ENCODE measurements around the gene EFCAB12.
A peak's percentile ranks its signal among the peaks of the same experiment; 100 is the strongest.

EFCAB12 gene

GRCh38 chr3:129428376-129429079 lies at the start of gene EFCAB12:
TSS of gene EFCAB12 (minus strand) at chr3:129428636. CDS start at chr3:129428488, 148 bp downstream.
- H3K36me3 Mint-ChIP-seq: peaks cover 23% of the 10 kb centered on the region
- peaks cover 13% of the 10 kb centered on the region for H3K9me3 Mint-ChIP-seq
- H3K27me3 Mint-ChIP-seq: no peaks in the 10 kb centered on the region
- peak within 1 kb of the TSS; percentile 81 for H3K27ac Mint-ChIP-seq
- peaks cover 38% of the 10 kb centered on the region for H3K4me1 Mint-ChIP-seq
- DNase-seq (ENCODE audit: low spot score in 2 of 2) (peak; percentile 82 to 83), ATAC-seq (ENCODE audit: low read depth) (peak; percentile 93)
- peak within 1 kb of the TSS; percentile 85 for H3K4me3 Mint-ChIP-seq

- no peaks in the 10 kb centered on the region for H3K9me3 Mint-ChIP-seq
- H3K27ac Mint-ChIP-seq: no peak overlapping the region
- peaks cover 16% of the 10 kb centered on the region for H3K36me3 Mint-ChIP-seq
- H3K4me3 Mint-ChIP-seq: no peak overlapping the region
- no peaks in the 10 kb centered on the region for H3K4me1 Mint-ChIP-seq
- DNase-seq (ENCODE audit: low spot score in 2 of 2) (no peak), ATAC-seq (ENCODE audit: low read depth) (no peak)
- no peaks in the 10 kb centered on the region for H3K27me3 Mint-ChIP-seq
These were observed 48.1 kb upstream of the EFCAB12 start for GRCh38 chr3:129476586-129476985.

DNA sequence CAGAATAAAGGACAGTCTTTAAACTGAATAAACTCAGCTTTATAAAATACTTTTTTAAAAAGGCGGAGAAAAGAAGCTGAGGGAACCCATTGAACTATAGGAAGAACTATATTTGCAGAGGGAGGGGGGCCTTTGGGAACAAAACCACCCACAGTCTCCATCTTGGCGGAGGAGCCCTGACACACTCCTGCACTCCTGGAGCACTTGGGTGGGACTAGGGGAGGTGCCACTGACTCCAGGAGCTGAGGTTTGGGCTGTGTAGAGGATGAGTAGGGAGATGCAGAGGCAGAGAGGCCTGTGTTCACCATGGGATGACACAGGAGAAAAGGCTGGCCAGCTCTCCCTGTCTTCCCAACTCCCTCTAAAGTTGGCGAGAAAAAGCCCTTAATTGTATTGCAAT lies 47.4 kb upstream of the EFCAB12 start:
- Mint-ChIP-seq H3K4me1 (no peaks in the 10 kb centered on the region), H3K27me3 (no peaks in the 10 kb centered on the region), H3K27ac (no peak overlapping the region), H3K4me3 (no peak overlapping the region), H3K36me3 (peaks cover 16% of the 10 kb centered on the region), H3K9me3 (no peaks in the 10 kb centered on the region)
- no peak for DNase-seq (ENCODE audit: low spot score in 2 of 2)
- ATAC-seq (ENCODE audit: low read depth): no peak

- DNase-seq (ENCODE audit: low spot score in 2 of 2): no peak
- no peak for ATAC-seq (ENCODE audit: low read depth)
- Mint-ChIP-seq H3K27me3 (no peaks in the 10 kb centered on the region), H3K36me3 (peaks cover 16% of the 10 kb centered on the region), H3K4me3 (no peak overlapping the region), H3K9me3 (no peaks in the 10 kb centered on the region), H3K27ac (no peak overlapping the region), H3K4me1 (no peaks in the 10 kb centered on the region)
These were observed 46.8 kb upstream of the EFCAB12 start for GRCh38 chr3:129474984-129475804.

DNA sequence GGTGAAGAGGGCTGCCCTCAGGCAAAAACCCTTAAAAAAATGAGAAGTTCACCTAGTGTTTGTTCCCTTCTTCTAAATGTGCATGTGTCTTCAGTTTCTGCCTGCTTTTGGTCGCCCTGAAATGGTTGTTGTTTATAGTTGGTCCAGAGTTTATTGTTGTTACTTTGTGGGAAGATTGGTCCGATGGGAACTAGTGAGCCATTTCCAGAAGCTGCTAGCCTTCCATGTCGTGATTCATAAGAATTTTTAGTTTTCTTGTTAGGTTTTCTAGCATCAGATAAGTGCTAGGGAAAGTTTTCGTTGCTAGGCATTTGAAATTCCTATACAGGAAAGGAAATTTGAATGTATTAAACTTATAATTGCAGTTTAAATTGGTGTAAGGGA lies 45.3 kb upstream of the EFCAB12 start:
- no peaks in the 10 kb centered on the region for H3K27me3 Mint-ChIP-seq
- no peak for DNase-seq (ENCODE audit: low spot score in 2 of 2)
- no peak for ATAC-seq (ENCODE audit: low read depth)
- H3K27ac Mint-ChIP-seq: no peak overlapping the region
- H3K4me3 Mint-ChIP-seq: no peak overlapping the region
- no peaks in the 10 kb centered on the region for H3K9me3 Mint-ChIP-seq
- H3K4me1 Mint-ChIP-seq: no peaks in the 10 kb centered on the region
- H3K36me3 Mint-ChIP-seq: peaks cover 15% of the 10 kb centered on the region

GRCh38 chr3:129473067-129473768 lies 44.8 kb upstream of the EFCAB12 start:
- no peak for DNase-seq (ENCODE audit: low spot score in 2 of 2)
- no peaks in the 10 kb centered on the region for H3K27me3 Mint-ChIP-seq
- no peak overlapping the region for H3K27ac Mint-ChIP-seq
- H3K4me1 Mint-ChIP-seq: no peaks in the 10 kb centered on the region
- no peak for ATAC-seq (ENCODE audit: low read depth)
- no peak overlapping the region for H3K4me3 Mint-ChIP-seq
- H3K9me3 Mint-ChIP-seq: no peaks in the 10 kb centered on the region
- peaks cover 15% of the 10 kb centered on the region for H3K36me3 Mint-ChIP-seq

GRCh38 chr3:129470861-129471260 lies 42.4 kb upstream of the EFCAB12 start:
- Mint-ChIP-seq H3K9me3 (no peaks in the 10 kb centered on the region), H3K27ac (no peak overlapping the region), H3K4me1 (no peaks in the 10 kb centered on the region), H3K36me3 (peaks cover 12% of the 10 kb centered on the region), H3K4me3 (no peak overlapping the region), H3K27me3 (no peaks in the 10 kb centered on the region)
- no peak for DNase-seq (ENCODE audit: low spot score in 2 of 2)
- no peak for ATAC-seq (ENCODE audit: low read depth)

DNA sequence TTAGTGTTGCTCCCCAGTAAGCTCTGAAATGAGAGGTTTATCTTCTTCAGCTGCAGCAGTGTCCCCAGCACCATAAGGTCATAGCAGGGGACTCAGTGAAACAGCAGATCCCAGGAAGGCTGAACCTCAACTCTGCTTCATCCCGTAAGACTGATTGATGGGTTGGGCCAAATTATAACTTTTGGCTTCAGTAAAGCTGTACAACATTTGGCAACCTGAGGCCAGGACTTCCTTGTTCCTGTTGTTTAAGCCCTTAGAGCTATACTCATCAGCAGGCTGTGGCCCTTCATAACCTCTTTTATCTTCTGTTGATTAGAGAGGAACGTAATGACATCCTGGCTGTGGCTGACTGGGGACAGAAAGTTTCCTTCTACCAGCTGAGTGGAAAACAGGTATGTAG lies 40.6 kb upstream of the EFCAB12 start:
- Mint-ChIP-seq H3K27ac (no peak overlapping the region), H3K27me3 (no peaks in the 10 kb centered on the region), H3K9me3 (no peaks in the 10 kb centered on the region), H3K4me1 (no peaks in the 10 kb centered on the region), H3K36me3 (peaks cover 17% of the 10 kb centered on the region), H3K4me3 (no peak overlapping the region)
- ATAC-seq (ENCODE audit: low read depth) (no peak), DNase-seq (ENCODE audit: low spot score in 2 of 2) (no peak)

- Mint-ChIP-seq H3K27me3 (no peaks in the 10 kb centered on the region), H3K4me3 (no peak overlapping the region), H3K36me3 (peaks cover 23% of the 10 kb centered on the region), H3K27ac (no peak overlapping the region), H3K4me1 (no peaks in the 10 kb centered on the region), H3K9me3 (no peaks in the 10 kb centered on the region)
- no peak for ATAC-seq (ENCODE audit: low read depth)
- no peak for DNase-seq (ENCODE audit: low spot score in 2 of 2)
These were observed 39.5 kb upstream of the EFCAB12 start for GRCh38 chr3:129467932-129468331.

GRCh38 chr3:129463716-129464115 lies 35.3 kb upstream of the EFCAB12 start:
- Mint-ChIP-seq H3K9me3 (peaks cover 1% of the 10 kb centered on the region), H3K4me3 (no peak overlapping the region), H3K27ac (no peak overlapping the region), H3K36me3 (peaks cover 28% of the 10 kb centered on the region), H3K4me1 (peaks cover 8% of the 10 kb centered on the region), H3K27me3 (no peaks in the 10 kb centered on the region)
- DNase-seq (ENCODE audit: low spot score in 2 of 2): no peak
- ATAC-seq (ENCODE audit: low read depth): no peak

DNA sequence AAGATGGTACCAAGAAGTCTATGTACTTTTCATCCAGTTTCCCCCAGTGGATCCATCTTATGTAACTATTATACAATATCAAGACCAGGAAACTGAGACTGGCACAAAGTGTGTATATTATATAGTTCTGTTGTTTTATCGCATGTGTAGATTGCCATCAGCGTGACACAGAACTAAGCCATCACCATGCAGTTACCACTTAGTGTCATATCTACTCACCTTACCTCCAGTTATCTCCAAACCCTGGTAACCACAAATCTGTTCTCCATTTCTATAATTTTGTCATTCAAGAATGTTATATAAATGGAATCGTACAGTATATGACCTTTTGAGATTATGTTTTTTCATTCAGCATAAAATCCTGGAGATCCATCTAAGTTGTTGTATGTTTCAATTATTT lies 34.7 kb upstream of the EFCAB12 start:
- Mint-ChIP-seq H3K9me3 (peaks cover 1% of the 10 kb centered on the region), H3K27me3 (no peaks in the 10 kb centered on the region), H3K27ac (no peak overlapping the region), H3K36me3 (peaks cover 28% of the 10 kb centered on the region), H3K4me1 (peaks cover 8% of the 10 kb centered on the region), H3K4me3 (no peak overlapping the region)
- DNase-seq (ENCODE audit: low spot score in 2 of 2) (no peak), ATAC-seq (ENCODE audit: low read depth) (no peak)

DNA sequence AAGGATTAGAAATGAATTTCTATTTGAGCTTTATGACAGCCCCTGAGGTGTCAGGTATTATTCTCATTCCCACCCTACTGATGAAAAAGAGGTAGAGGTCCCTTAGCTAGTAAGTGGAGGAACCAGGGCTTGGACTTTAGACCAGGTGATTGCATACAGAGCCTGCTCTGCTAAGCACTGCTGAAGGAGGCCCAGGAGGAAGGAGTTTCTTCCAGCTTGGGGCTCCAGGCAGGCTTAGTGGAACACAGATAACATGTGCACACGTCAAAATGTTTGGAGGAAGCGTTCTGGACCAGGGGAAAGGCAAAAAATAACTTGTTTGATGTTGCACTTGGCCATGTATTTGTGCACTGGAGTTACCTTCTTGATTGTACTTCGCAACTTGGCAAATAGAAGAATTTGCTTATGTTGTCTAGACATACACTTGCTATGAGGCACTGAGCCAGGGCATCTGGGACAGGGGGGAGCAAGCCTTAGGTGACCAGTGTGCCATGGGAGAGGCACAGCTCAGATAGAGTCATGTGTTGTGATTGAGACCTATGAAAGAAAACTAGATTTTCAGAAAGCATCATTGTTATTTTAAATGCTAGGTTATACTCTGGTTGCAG lies 34.0 kb upstream of the EFCAB12 start:
- no peak overlapping the region for H3K27ac Mint-ChIP-seq
- no peaks in the 10 kb centered on the region for H3K27me3 Mint-ChIP-seq
- H3K4me3 Mint-ChIP-seq: no peak overlapping the region
- H3K4me1 Mint-ChIP-seq: peaks cover 8% of the 10 kb centered on the region
- no peak for DNase-seq (ENCODE audit: low spot score in 2 of 2)
- H3K36me3 Mint-ChIP-seq: peaks cover 26% of the 10 kb centered on the region
- peaks cover 1% of the 10 kb centered on the region for H3K9me3 Mint-ChIP-seq
- no peak for ATAC-seq (ENCODE audit: low read depth)

DNA sequence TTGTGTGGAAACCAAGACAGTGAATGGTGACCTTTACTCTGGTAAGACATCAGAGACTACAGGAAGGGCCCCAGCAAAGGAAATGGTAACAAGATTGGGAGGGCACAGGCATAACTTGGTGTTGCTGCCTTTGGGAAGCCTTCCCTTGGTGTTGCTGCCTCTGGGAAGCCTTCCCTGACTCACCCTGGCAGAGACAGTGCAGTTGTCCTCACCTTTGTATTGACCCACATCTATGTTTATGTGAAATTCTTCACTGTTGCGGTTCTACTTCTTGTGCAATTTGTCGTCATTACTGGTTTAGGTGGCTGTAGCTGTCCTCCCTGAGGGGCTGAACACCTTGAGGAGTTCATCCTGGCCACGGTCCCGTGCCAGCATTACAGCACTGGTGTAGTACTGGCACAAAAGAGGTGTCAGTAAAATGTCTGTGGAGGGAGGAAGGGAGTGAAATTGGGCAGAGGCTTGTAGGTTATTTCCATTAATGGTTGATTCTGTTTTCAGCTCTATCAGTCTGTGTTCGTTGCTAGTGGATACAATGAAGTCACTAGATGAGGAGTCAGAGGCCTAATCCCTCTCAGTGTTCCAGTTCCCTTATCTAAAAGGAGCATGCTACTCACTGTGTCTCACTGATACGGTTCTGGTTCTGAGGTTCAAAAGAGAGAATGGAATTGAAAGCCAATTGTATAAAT lies 33.2 kb upstream of the EFCAB12 start:
- DNase-seq (ENCODE audit: low spot score in 2 of 2) (no peak), ATAC-seq (ENCODE audit: low read depth) (no peak)
- Mint-ChIP-seq H3K27me3 (no peaks in the 10 kb centered on the region), H3K36me3 (peaks cover 24% of the 10 kb centered on the region), H3K27ac (no peak overlapping the region), H3K9me3 (peaks cover 1% of the 10 kb centered on the region), H3K4me3 (no peak overlapping the region), H3K4me1 (peaks cover 8% of the 10 kb centered on the region)

Data from memory B cell (primary cell).